ENCODE measurements around the gene XDH.

XDH gene

DNA sequence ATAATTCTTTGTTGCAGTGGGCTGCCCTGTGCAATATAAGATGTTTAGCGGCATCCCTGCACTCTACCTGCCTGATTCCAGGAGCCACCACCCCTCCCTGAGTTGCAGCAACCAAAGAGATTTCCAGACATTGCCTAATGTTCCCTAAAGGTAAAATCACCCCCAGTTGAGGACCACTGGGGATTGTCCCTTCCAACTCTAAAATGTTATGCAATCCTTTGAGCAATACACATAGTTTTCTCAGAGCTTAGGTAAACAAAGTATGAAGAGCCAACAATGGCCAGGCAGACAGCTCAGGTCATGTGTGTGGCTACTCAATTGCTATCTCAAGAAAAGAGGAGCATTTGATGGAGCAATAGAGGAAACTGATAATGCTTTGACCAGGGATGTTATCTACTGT is 87.0 kb downstream of the XDH start:
- no peak for DNase-seq

GRCh38 chr2:31324016-31324633 is 90.4 kb downstream of the XDH start:
- DNase-seq, result no peak

GRCh38 chr2:31322371-31322770 is 92.2 kb downstream of the XDH start:
- DNase-seq, result no peak

DNA sequence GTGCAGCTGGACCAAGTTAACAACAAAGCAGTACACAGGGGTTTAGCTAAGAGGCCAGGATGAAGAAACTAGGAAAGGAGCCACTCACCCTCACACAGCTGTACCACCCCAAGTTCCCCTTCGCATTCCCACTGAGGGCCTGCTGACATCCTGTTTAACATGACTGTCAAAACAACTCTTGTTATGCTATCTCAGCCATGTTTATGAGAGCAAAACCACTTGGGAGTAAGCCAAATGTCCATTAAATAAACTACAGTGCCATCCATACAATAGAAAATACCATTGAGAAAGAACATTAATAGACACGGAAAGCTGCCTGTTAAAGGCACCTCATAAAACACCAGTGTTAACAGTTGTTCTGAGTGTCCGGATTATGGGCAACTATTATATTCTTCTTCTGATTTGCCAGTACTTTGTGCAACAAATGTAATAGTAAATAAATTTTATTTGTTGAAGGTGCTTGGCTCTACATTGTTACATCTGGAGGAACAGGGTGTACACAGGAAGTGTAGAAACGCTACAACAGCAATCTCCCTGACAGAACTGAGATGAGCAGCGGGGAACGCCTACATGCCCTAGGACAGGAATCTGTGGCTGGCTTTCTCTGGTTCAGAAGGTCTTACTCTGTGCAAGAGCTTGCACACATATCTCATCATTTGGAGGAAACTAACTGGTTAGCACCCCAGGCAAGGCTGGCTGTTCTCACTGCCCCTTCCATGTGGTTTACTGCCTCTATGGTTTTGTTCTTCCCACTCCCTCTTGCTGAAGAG is 95.0 kb downstream of the XDH start:
- no peak for DNase-seq

DNA sequence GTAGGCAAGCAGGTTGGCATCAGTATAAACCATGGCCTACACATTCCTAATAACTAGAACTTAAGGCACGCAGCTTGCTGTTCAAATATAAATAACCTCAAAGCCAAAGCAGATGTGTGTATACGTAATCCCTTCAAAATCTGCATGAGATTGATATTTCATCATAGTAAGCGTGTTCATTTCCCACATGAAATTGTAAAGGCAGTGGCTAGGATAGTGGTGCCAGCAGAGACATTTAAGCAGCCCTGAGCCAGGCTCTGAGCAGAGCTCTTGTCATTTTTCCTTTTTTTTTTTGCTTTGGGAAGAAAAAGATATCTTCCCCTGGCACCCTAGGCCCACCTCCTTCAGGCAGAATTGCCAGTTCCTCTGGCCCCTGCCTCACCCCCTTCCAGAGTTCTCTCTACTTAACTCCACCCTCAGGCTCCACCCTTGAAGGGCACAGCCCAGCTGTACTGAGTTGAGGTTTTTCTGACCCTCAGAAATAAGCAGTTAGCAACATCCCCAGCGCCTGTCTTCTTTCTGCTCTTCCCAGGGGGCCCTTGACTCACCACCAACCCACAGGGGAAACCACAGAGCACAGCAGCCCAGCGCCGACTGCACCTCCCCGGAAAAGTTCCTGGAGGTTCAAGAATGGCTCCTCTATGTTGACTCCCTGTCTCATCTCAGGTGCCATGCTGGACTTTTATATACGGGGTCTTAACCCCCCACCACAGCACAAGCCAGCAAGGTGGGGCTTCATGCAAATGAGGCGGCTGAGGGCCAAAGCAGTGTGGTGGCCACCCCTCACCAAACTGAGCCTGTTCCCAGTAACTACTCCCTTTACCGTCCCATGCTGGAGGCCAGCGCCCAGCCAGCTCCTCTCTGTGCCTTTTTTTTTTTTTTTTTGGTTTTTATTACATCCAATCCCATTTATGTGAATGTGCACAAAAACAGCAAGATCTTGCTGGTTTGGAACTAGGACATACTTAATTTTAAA is 95.9 kb downstream of the XDH start:
- no peak for DNase-seq

GRCh38 chr2:31317396-31317795 is 97.1 kb downstream of the XDH start:
- no peak for DNase-seq

GRCh38 chr2:31314761-31315160 is 99.8 kb downstream of the XDH start:
- no peak for DNase-seq

DNA sequence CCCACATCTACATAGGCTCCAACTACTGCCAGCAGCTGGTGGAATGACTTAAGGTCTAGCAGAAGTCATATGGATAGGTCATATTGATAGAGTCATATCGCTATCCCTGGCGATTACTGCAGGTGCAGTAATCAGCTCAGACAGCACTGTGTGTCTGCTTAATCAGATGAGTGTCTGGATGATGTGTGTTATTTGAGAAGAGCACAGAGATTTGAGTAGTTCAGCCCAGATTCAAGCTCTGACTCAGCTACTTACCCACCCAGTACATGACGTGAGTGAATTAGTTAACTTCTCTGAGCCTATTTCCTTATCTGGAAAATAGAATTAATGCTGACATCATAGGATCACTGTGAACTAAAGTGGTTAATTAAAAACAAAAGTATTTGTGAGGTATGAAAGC is 101.6 kb downstream of the XDH start:
- DNase-seq, result no peak

DNA sequence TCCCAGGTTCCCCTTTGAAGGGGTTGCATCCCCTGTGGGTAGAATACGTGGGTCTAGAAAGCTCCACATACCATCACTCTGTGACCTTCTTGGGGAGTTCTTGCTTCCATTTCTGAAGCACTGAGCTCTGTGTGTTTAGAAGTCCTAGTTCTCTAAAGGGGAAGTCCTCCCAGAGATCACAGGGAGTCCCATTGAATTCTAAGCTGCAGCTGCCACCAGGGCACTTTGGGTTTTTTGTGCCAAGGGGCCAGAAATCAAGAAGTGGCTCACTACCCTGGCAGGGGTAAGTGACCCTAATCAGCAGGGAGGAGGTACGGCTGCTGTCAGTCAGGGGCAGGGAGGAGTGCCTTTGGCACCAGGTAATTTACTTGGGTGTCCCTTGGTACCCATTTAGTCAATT is 109.7 kb downstream of the XDH start:
- DNase-seq, result no peak

DNA sequence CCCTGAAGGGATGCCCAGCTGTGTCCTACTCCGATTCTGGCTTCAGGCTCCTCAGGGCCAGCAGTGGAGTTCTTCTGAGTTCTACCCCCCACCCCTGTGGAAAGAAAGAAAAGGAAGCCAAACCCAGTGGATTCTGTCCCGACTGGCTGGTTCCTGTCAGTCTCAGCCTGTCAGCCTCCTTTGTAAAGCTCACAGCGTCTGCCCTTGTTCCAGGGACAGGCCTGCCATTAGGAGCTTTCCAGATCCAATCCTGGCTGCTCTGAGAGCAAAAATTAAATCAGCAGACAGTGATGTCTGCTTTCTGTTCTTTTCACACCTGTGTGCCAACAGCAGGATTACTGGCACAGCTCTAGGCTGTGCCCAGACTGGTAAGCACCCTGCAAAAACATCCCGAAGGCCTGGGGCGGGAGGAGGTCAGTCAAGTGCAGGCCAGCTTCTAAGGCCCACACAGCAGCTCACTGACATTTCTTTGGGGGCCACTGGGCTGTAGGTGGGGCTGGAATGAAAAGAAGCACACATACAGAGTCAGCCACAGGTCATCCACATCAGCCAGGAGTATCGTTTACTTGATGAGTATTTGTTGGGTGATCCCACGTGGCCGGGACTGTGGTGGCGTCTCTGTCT is 111.5 kb downstream of the XDH start:
- DNase-seq, result no peak

DNA sequence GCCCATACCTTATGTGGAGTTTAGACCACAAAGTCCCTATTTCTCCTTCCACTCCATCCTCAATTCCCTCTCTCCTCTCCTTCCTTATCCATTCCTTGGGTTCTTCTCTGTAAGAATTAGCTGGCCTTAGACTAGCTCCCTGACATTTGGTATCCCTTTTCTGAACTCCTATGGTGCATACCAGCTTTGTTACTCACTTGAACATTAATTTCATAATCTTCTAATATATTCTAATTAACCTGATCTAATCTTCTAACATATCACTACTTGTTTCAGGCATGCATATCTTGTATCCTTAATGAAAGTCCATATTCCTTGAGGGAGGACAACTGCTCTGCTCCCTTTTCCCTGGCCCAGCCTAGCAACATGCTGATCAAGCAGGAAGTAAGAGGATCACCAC is 114.2 kb downstream of the XDH start:
- DNase-seq, result no peak

DNA sequence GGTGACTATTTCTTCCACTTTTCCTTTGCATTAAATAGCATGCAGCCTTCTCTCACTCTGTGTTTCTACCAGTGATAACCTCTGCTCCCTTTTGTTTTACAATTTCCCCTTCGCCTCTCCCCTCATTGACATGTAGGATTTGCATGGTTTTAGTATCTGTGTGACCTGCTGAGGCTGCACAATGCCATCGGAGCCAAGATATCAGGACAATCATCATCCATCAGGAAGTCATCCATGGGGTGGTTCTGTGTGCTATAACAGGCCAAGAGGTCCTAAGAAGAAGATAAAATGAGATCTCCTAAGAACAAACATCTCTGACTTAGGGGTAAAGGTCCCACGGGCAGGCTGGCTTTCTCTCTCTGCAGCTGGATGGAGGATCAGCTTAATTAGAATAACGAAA is 115.0 kb downstream of the XDH start:
- no peak for DNase-seq

GRCh38 chr2:31297751-31298150 is 116.8 kb downstream of the XDH start:
- no peak for DNase-seq

DNA sequence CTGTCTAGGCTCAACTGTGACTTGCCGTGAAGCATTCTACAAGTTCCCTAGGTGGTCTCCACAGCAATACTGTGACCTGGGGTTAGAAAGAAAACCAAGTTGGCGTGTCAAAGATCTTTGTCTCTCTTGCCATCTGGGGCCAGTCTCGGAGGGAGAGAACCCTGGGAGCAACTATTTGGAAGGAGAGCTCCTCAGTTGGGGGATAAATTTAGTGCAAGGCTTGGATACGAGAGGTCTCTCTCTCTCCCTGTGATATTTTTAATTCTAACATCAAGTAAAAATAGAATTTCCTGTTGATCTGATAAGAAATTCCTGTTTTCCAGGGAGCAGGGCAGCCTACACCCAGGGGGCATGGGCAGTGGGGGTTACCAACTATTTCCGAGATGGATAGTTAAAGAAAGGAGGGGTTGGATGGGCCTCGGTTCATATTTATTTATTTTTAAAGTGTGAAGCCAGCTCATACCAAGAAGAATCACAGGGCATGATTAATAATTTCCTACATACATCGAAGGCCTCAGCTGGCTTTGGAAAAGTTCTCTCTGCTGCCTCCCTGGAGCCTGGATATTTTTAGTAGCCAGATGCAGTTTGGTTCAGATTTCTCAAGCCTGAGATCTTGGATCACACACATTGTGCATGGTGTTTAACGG is 117.8 kb downstream of the XDH start:
- DNase-seq, result no peak

- DNase-seq, result no peak
Measured at GRCh38 chr2:31294196-31294595, 120.3 kb downstream of the XDH start.

DNA sequence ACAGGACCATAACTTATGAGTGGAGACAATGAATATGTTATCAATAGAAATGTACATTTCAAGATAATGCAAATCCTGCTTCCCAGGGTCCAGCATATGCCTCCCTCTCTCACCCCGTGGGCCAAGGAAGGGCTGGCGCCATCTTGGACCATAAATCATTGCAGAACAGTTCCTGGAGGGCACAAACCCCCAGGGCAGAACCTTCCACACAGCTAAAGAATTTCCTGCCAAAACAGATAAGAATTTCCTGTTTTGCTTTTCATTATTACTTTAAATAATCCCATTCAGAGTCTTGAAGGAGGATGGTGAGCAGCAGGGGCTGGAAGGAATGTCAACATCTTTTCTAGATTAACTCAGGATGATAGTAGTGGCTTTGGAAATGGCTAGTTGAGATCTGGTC is 126.9 kb downstream of the XDH start:
- no peak for DNase-seq

GRCh38 chr2:31286961-31287550 is 127.5 kb downstream of the XDH start:
- no peak for DNase-seq

DNA sequence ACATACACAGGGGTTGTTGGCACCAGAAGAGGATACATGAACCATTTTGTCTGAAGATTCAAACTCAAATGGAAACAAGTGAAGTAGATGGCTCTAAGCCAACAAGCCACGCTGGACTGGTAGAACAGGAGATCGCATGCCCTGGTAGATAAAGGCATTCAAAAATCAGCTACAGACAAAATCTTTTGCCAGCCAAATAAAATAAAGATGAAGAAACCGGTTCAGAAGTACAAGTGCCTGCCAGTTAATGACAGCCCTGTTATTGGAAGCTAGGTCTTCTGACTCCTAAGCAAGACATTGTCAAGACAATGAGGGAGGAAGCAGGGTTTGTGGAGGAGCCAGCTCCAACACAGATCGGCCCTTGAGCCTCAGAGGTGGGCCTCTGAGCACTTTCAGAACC is 128.3 kb downstream of the XDH start:
- no peak for DNase-seq
